Activated CD8-positive, alpha-beta T cell treated with anti-CD3 and anti-CD28 coated beads for 36 hours (primary cell): ENCODE measurements around the gene C10orf90. TPM values are rescaled to one million over a fixed set of nuclear protein-coding genes. Genes with fewer than 3 reads are reported as not detected.

ENCODE experiments used
- ATAC-seq: fragments of 200-7000 bp; cut with Tn5 transposase; one replicate; pipeline ENCODE4 v1.10.0; 2021; ENCODE audit warnings: mild to moderate bottlenecking, moderate library complexity
- CTCF ChIA-PET: fragments of 350-600 bp; sonication (Branson Sonifier 250); formaldehyde crosslinking; loops from one replicate; lab custom pipeline; 2021; ENCODE audit warnings: antibody characterized with exemption; lab: Charles Lee
- POLR2A ChIA-PET: fragments of 350-600 bp; sonication (Branson Sonifier 250); formaldehyde crosslinking; loops from one replicate; lab custom pipeline; 2021; ENCODE audit warnings: antibody characterized with exemption; lab: Charles Lee
- DNase-seq: peaks from one replicate; pipeline ENCODE4 v3.0.0-alpha.2; 2020
- H3K27ac Mint-ChIP-seq: one replicate; pipeline ENCODE4 v1.8.0; 2021; ENCODE audit warnings: mild to moderate bottlenecking, mixed read lengths
- H3K27me3 Mint-ChIP-seq: one replicate; pipeline ENCODE4 v1.8.0; 2021; ENCODE audit warnings: mixed read lengths
- H3K36me3 Mint-ChIP-seq: one replicate; pipeline ENCODE4 v1.8.0; 2021; ENCODE audit warnings: low read depth, mixed read lengths
- H3K4me1 Mint-ChIP-seq: one replicate; pipeline ENCODE4 v1.8.0; 2021; ENCODE audit warnings: low read depth, mixed read lengths
- H3K4me3 Mint-ChIP-seq: one replicate; pipeline ENCODE4 v1.8.0; 2021; ENCODE audit warnings: mild to moderate bottlenecking, moderate library complexity, mixed read lengths
- H3K9me3 Mint-ChIP-seq: one replicate; pipeline ENCODE4 v1.8.0; 2021; ENCODE audit warnings: mixed read lengths
- CTCF ChIP-seq: fragments of 200-600 bp; IDR thresholded peaks from one replicate; pipeline ENCODE4 v1.8.0; 2022; ENCODE audit warnings: antibody characterized with exemption, mild to moderate bottlenecking
- intact Hi-C: fragments of 100-400 bp; cut with micrococcal nuclease; formaldehyde crosslinking; loops from one replicate; pipeline ENCODE4 v1.10.0; 2022
- total RNA-seq, 2 experiments: library from RNA; stranded (reverse); gene quantifications; one replicate each; pipeline ENCODE4 v1.2.3, GENCODE V29; 2021

The C10orf90 gene
- total RNA-seq, 2 experiments from 2014 or later, result not detected

- intact Hi-C loops, result no loop called here
Measured at GRCh38 chr10:126375299-126375698, 295.2 kb downstream of the C10orf90 start.

More at GRCh38 chr10:126375299-126375698, 295.2 kb downstream of the C10orf90 start:
- no peaks in the 10 kb centered on the region for H3K9me3 Mint-ChIP-seq
- ChIA-PET POLR2A (no interaction called here), CTCF (no interaction called here)
- no peaks in the 10 kb centered on the region for H3K27me3 Mint-ChIP-seq
- no peaks in the 10 kb centered on the region for H3K4me1 Mint-ChIP-seq
- no peak overlapping the region for H3K4me3 Mint-ChIP-seq
- ATAC-seq (no peak), DNase-seq (no peak)
- H3K36me3 Mint-ChIP-seq, result no peaks in the 10 kb centered on the region
- TF ChIP-seq CTCF, result no peak
- H3K27ac Mint-ChIP-seq, result no peak overlapping the region

Other genes starting within 250 kb of the C10orf90 start
- gene DOCK1, start 234.7 kb upstream of the C10orf90 start, total RNA-seq, result under 1 TPM; 0.14 to 0.18 TPM